ENCODE measurements around the gene STARD5.

The STARD5 gene

DNA sequence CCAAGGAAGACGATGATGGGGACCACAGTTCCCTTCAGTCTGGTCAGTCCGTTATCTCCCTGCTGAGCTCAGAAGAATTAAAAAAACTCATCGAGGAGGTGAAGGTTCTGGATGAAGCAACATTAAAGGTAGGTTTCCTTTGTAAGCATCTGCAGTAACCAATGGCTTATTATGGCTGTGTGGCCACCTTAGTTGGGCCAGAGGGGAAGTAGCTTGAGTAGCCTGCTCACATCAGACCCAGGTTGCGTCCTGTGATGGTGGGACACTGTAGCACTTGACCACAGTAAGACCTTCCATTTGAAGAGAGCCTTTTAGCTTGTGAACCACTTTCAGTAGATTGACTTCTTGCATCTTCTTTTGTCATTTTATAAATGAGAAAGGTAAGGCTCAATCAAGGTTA lies 22.6 kb downstream of the STARD5 start:
- no peak for TF ChIP-seq CTCF (IDR thresholded peaks at IDR 0.05; ENCODE audit: low read depth, low read length, missing control alignments)
- DNase-seq (ENCODE audit: low read depth), result no peak
- H3K4me3 ChIP-seq (ENCODE audit: low read depth, low read length), result no peak overlapping the region
- in situ Hi-C loops (cut with HindIII; ENCODE audit: low sequenced_read_pairs), result no loop called here

GRCh38 chr15:81299630-81300273 lies 24.2 kb downstream of the STARD5 start:
- in situ Hi-C loops (cut with HindIII; ENCODE audit: low sequenced_read_pairs), result no loop called here
- H3K4me3 ChIP-seq (ENCODE audit: low read depth, low read length), result no peak overlapping the region
- no peak for TF ChIP-seq CTCF (IDR thresholded peaks at IDR 0.05; ENCODE audit: low read depth, low read length, missing control alignments)
- no peak for DNase-seq (ENCODE audit: low read depth)

GRCh38 chr15:81299156-81299555 lies 24.8 kb downstream of the STARD5 start:
- no peak for TF ChIP-seq CTCF (IDR thresholded peaks at IDR 0.05; ENCODE audit: low read depth, low read length, missing control alignments)
- no peak overlapping the region for H3K4me3 ChIP-seq (ENCODE audit: low read depth, low read length)
- in situ Hi-C loops (cut with HindIII; ENCODE audit: low sequenced_read_pairs), result no loop called here
- DNase-seq (ENCODE audit: low read depth), result no peak

GRCh38 chr15:81298611-81299010 lies 25.3 kb downstream of the STARD5 start:
- in situ Hi-C loops (cut with HindIII; ENCODE audit: low sequenced_read_pairs), result no loop called here
- DNase-seq (ENCODE audit: low read depth), result no peak
- no peak overlapping the region for H3K4me3 ChIP-seq (ENCODE audit: low read depth, low read length)
- TF ChIP-seq CTCF (IDR thresholded peaks at IDR 0.05; ENCODE audit: low read depth, low read length, missing control alignments), result no peak

- no peak overlapping the region for H3K4me3 ChIP-seq (ENCODE audit: low read depth, low read length)
- in situ Hi-C loops (cut with HindIII; ENCODE audit: low sequenced_read_pairs), result no loop called here
- TF ChIP-seq CTCF (IDR thresholded peaks at IDR 0.05; ENCODE audit: low read depth, low read length, missing control alignments), result no peak
- DNase-seq (ENCODE audit: low read depth), result no peak
Measured at GRCh38 chr15:81297603-81298575, 26.1 kb downstream of the STARD5 start.

DNA sequence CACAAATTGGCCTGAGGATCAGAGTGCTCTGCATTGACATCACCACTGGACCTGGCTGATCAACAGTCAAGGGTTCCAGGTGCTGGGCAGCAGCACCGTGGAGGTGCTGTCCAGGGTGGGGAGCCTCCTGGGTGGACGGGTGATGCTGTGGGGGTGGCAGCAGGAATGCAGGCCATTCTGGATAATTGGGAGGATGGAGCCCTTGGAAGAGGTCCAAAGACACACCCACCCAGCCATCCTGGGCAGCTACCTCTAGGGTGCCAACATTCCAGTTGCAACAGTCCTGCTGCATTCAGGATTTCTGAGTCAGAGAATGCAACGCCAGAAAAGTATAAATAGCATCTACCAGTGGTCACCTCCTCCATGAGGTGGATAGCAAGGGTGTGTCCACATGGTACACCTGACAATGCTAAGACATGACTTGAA lies 26.8 kb downstream of the STARD5 start:
- no peak overlapping the region for H3K4me3 ChIP-seq (ENCODE audit: low read depth, low read length)
- no peak for TF ChIP-seq CTCF (IDR thresholded peaks at IDR 0.05; ENCODE audit: low read depth, low read length, missing control alignments)
- no peak for DNase-seq (ENCODE audit: low read depth)
- in situ Hi-C loops (cut with HindIII; ENCODE audit: low sequenced_read_pairs), result no loop called here

Data from astrocyte of the cerebellum (primary cell).